ENCODE data around the gene KLHDC7A. TPM values are rescaled to one million over a fixed set of nuclear protein-coding genes. Genes with fewer than 3 reads are reported as not detected.

The KLHDC7A gene
- total RNA-seq, 1 donor from 2014 or later, result not detected

- Mint-ChIP-seq H3K27ac (ENCODE audit: unreplicated experiment) (no peak overlapping the region), H3K36me3 (ENCODE audit: low read depth) (no peaks in the 10 kb centered on the region), H3K4me3 (no peak overlapping the region), H3K9me3 (no peaks in the 10 kb centered on the region), H3K4me1 (peaks cover 29% of the 10 kb centered on the region), H3K27me3 (ENCODE audit: low read depth) (peaks cover 51% of the 10 kb centered on the region)
- TF ChIP-seq CTCF (conservative IDR thresholded peaks at IDR 0.05), result no peak
- DNase-seq (ENCODE audit: low read depth, low spot score), result no peak
Measured at GRCh38 chr1:18446751-18447150, 34.0 kb upstream of the KLHDC7A start.

GRCh38 chr1:18447509-18448220, 33.1 kb upstream of the KLHDC7A start:
- TF ChIP-seq CTCF (conservative IDR thresholded peaks at IDR 0.05), result no peak
- Mint-ChIP-seq H3K9me3 (peaks cover 2% of the 10 kb centered on the region), H3K27me3 (ENCODE audit: low read depth) (peaks cover 54% of the 10 kb centered on the region), H3K4me1 (peaks cover 29% of the 10 kb centered on the region), H3K36me3 (ENCODE audit: low read depth) (no peaks in the 10 kb centered on the region), H3K4me3 (no peak overlapping the region), H3K27ac (ENCODE audit: unreplicated experiment) (no peak overlapping the region)
- DNase-seq (ENCODE audit: low read depth, low spot score), result no peak

GRCh38 chr1:18448889-18449288, 31.8 kb upstream of the KLHDC7A start:
- no peak overlapping the region for H3K4me3 Mint-ChIP-seq
- TF ChIP-seq CTCF (conservative IDR thresholded peaks at IDR 0.05), result no peak
- peaks cover 23% of the 10 kb centered on the region for H3K4me1 Mint-ChIP-seq
- no peak overlapping the region for H3K27ac Mint-ChIP-seq (ENCODE audit: unreplicated experiment)
- DNase-seq (ENCODE audit: low read depth, low spot score), result no peak
- H3K9me3 Mint-ChIP-seq, result peaks cover 2% of the 10 kb centered on the region
- no peaks in the 10 kb centered on the region for H3K36me3 Mint-ChIP-seq (ENCODE audit: low read depth)
- peaks cover 47% of the 10 kb centered on the region for H3K27me3 Mint-ChIP-seq (ENCODE audit: low read depth)

GRCh38 chr1:18452550-18452949, 28.2 kb upstream of the KLHDC7A start:
- Mint-ChIP-seq H3K27ac (ENCODE audit: unreplicated experiment) (no peak overlapping the region), H3K9me3 (peaks cover 2% of the 10 kb centered on the region), H3K4me1 (peaks cover 9% of the 10 kb centered on the region), H3K4me3 (no peak overlapping the region), H3K36me3 (ENCODE audit: low read depth) (no peaks in the 10 kb centered on the region), H3K27me3 (ENCODE audit: low read depth) (peaks cover 48% of the 10 kb centered on the region)
- no peak for TF ChIP-seq CTCF (conservative IDR thresholded peaks at IDR 0.05)
- DNase-seq (ENCODE audit: low read depth, low spot score), result peak; percentile 18

- Mint-ChIP-seq H3K4me3 (no peak overlapping the region), H3K27me3 (ENCODE audit: low read depth) (peaks cover 48% of the 10 kb centered on the region)
- DNase-seq (ENCODE audit: low read depth, low spot score), result no peak
Measured at GRCh38 chr1:18458133-18459092, 22.3 kb upstream of the KLHDC7A start.

More at GRCh38 chr1:18458133-18459092, 22.3 kb upstream of the KLHDC7A start:
- no peak overlapping the region for H3K27ac Mint-ChIP-seq (ENCODE audit: unreplicated experiment)
- no peaks in the 10 kb centered on the region for H3K9me3 Mint-ChIP-seq
- peaks cover 12% of the 10 kb centered on the region for H3K4me1 Mint-ChIP-seq
- no peaks in the 10 kb centered on the region for H3K36me3 Mint-ChIP-seq (ENCODE audit: low read depth)
- no peak for TF ChIP-seq CTCF (conservative IDR thresholded peaks at IDR 0.05)

Measured in neural crest cell (in vitro differentiated cells).